ENCODE data around the gene SMCO2.

Gene SMCO2

GRCh38 chr12:27462151-27462694 is 15.7 kb downstream of the SMCO2 start:
- TF ChIP-seq CTCF (IDR thresholded peaks at IDR 0.05) = no peak

GRCh38 chr12:27462851-27463250 is 16.3 kb downstream of the SMCO2 start:
- peak overlapping the region in 1 of 2 donors; percentile 1 for H3K27ac ChIP-seq
- TF ChIP-seq CTCF (IDR thresholded peaks at IDR 0.05) = no peak
- no peak for DNase-seq (ENCODE audit: low spot score)
- H3K4me3 ChIP-seq = no peak overlapping the region

More at GRCh38 chr12:27462151-27462694, 15.7 kb downstream of the SMCO2 start:
- no peak for DNase-seq (ENCODE audit: low spot score)
- no peak overlapping the region for H3K4me3 ChIP-seq
- H3K27ac ChIP-seq = peak overlapping the region in 1 of 2 donors; percentile 1

GRCh38 chr12:27463511-27464219 is 17.1 kb downstream of the SMCO2 start:
- Histone ChIP-seq H3K4me3 (no peak overlapping the region), H3K27ac (no peak overlapping the region)
- no peak for DNase-seq (ENCODE audit: low spot score)
- no peak for TF ChIP-seq CTCF (IDR thresholded peaks at IDR 0.05)

GRCh38 chr12:27464220-27464554 is 17.7 kb downstream of the SMCO2 start:
- no peak overlapping the region for H3K4me3 ChIP-seq
- TF ChIP-seq CTCF (IDR thresholded peaks at IDR 0.05) = no peak
- H3K27ac ChIP-seq = no peak overlapping the region
- DNase-seq (ENCODE audit: low spot score) = no peak

GRCh38 chr12:27467641-27468040 is 21.1 kb downstream of the SMCO2 start:
- no peak for DNase-seq (ENCODE audit: low spot score)
- Histone ChIP-seq H3K27ac (no peak overlapping the region), H3K4me3 (no peak overlapping the region)
- TF ChIP-seq CTCF (IDR thresholded peaks at IDR 0.05) = no peak

- Histone ChIP-seq H3K27ac (no peak overlapping the region), H3K4me3 (no peak overlapping the region)
- no peak for DNase-seq (ENCODE audit: low spot score)
- TF ChIP-seq CTCF (IDR thresholded peaks at IDR 0.05) = no peak
These were observed 21.7 kb downstream of the SMCO2 start for GRCh38 chr12:27468241-27468640.

- no peak for TF ChIP-seq CTCF (IDR thresholded peaks at IDR 0.05)
- H3K27ac ChIP-seq = no peak overlapping the region
- no peak for DNase-seq (ENCODE audit: low spot score)
These were observed 22.7 kb downstream of the SMCO2 start for GRCh38 chr12:27469176-27469736.

More at GRCh38 chr12:27469176-27469736, 22.7 kb downstream of the SMCO2 start:
- H3K4me3 ChIP-seq = no peak overlapping the region
